Liver (tissue), 9 donors: ENCODE results near the gene SORL1. TPM values are rescaled to one million over a fixed set of nuclear protein-coding genes. Genes with fewer than 3 reads are reported as not detected.

Source experiments
- DNase-seq: peaks from one replicate; pipeline ENCODE4 v3.0.0-alpha.2; 2017; ENCODE audit warnings: low spot score
- H3K27ac ChIP-seq, 2 donors: one replicate each; pipeline ENCODE4 v1.7.0; 2013; ENCODE audit warnings: inconsistent platforms in 2 of 2, low read length in 2 of 2, control low read depth in 1 of 2, low read depth in 1 of 2, mild to moderate bottlenecking in 1 of 2
- H3K27me3 ChIP-seq, 4 donors: one replicate each; pipeline versions ENCODE4 v1.6.1 to v1.7.0; 2013; ENCODE audit warnings: low read length in 3 of 4, inconsistent platforms in 1 of 4, mild to moderate bottlenecking in 1 of 4, moderate library complexity in 1 of 4; ENCODE audit not compliant: control insufficient read depth in 4 of 4, insufficient read depth in 4 of 4
- H3K36me3 ChIP-seq, 4 donors: one replicate each; pipeline versions ENCODE4 v1.6.1 to v1.7.0; 2013; ENCODE audit warnings: low read length in 3 of 4, mild to moderate bottlenecking in 3 of 4, low read depth in 1 of 4, moderate library complexity in 1 of 4; ENCODE audit not compliant: control insufficient read depth in 4 of 4, insufficient read depth in 3 of 4
- H3K4me1 ChIP-seq, 4 donors: one replicate each; pipeline versions ENCODE4 v1.6.1 to v1.7.0; 2013; ENCODE audit warnings: low read length in 3 of 4, mild to moderate bottlenecking in 3 of 4, moderate library complexity in 1 of 4; ENCODE audit not compliant: control insufficient read depth in 4 of 4, insufficient read depth in 4 of 4
- H3K4me3 ChIP-seq, 3 donors: one replicate each; pipeline versions ENCODE4 v1.6.1 to v1.7.0; 2013; ENCODE audit warnings: low read length in 3 of 3, control low read depth in 1 of 3, low read depth in 1 of 3, mild to moderate bottlenecking in 1 of 3
- H3K9ac ChIP-seq, 2 donors: one replicate each; pipeline ENCODE4 v1.7.0; 2013; ENCODE audit warnings: low read length in 2 of 2, mild to moderate bottlenecking in 2 of 2, moderate library complexity in 2 of 2, control low read depth in 1 of 2, low read depth in 1 of 2
- H3K9me3 ChIP-seq, 4 donors: one replicate each; pipeline versions ENCODE4 v1.6.1 to v1.7.0; 2013; ENCODE audit warnings: low read length in 3 of 4; ENCODE audit not compliant: control insufficient read depth in 4 of 4
- ATF3 ChIP-seq: IDR thresholded peaks from 2 replicates; pipeline ENCODE4 v1.6.1; 2016; ENCODE audit warnings: antibody characterized with exemption
- EGR1 ChIP-seq, 2 donors: IDR thresholded peaks; 2 replicates each; pipeline ENCODE4 v1.6.1; 2016 to 2018; ENCODE audit warnings: antibody characterized with exemption in 2 of 2, low read depth in 2 of 2
- FOXA1 ChIP-seq: IDR thresholded peaks from 2 replicates; pipeline ENCODE4 v1.6.1; 2016; ENCODE audit warnings: antibody characterized with exemption
- GABPA ChIP-seq, 2 donors: IDR thresholded peaks in 1 of 2; conservative IDR thresholded peaks in 1 of 2; 2 replicates each; pipeline ENCODE4 v1.6.1; 2016; ENCODE audit warnings: antibody characterized with exemption in 2 of 2, mild to moderate bottlenecking in 1 of 2, moderate library complexity in 1 of 2
- HNF4A ChIP-seq, 2 donors: conservative IDR thresholded peaks; 2 replicates each; pipeline ENCODE4 v1.6.1; 2016; ENCODE audit warnings: antibody characterized with exemption in 2 of 2, mild to moderate bottlenecking in 2 of 2
- HNF4G ChIP-seq: IDR thresholded peaks from 2 replicates; pipeline ENCODE4 v1.6.1; 2016; ENCODE audit warnings: antibody characterized with exemption
- JUND ChIP-seq, 2 donors: IDR thresholded peaks; 2 replicates each; pipeline ENCODE4 v1.6.1; 2016; ENCODE audit warnings: antibody characterized with exemption in 2 of 2
- NR2F2 ChIP-seq: IDR thresholded peaks from 2 replicates; pipeline ENCODE4 v1.6.1; 2016; ENCODE audit warnings: antibody characterized with exemption
- SP1 ChIP-seq: IDR thresholded peaks from 2 replicates; pipeline ENCODE4 v1.6.1; 2018; ENCODE audit warnings: antibody characterized with exemption, mild to moderate bottlenecking
- TAF1 ChIP-seq: conservative IDR thresholded peaks from 2 replicates; pipeline ENCODE4 v1.6.1; 2016; ENCODE audit warnings: antibody characterized with exemption, mild to moderate bottlenecking
- WGBS: extraction: QIAGEN DNeasy Blood & Tissue Kit; methylation state at CpG from one replicate; pipeline ENCODE4 v1.1.7; 2013; 5-methylcytosine and 5-hydroxymethylcytosine counted together
- polyA plus RNA-seq, 2 donors: library from polyadenylated mRNA; stranded (reverse) in 1 of 2; unstranded in 1 of 2; fragments of 200-250 nt in 1 of 2; fragments of >200 nt in 1 of 2; fragmentation: Nextera tagmentation in 1 of 2; extraction: Ambion mirVana in 1 of 2; gene quantifications; one replicate each; pipeline versions ENCODE4 v1.2.1 to v1.2.3, GENCODE V29; 2013 to 2015
- total RNA-seq, 2 donors: library from RNA; depleted of rRNA; stranded (reverse); fragments of >200 nt; gene quantifications; one replicate each; pipeline ENCODE4 v1.2.3, GENCODE V29; 2014
- TF ChIP-seq, protein P1 (sequence below): fragments of 150-350 bp; IDR thresholded peaks from 2 replicates; pipeline ENCODE4 v1.5.1; 2017; ENCODE audit warnings: improper control_type of control experiment, low read depth, low read length; ENCODE audit not compliant: missing input control
- TF ChIP-seq, protein P2 (sequence below): IDR thresholded peaks from 2 replicates; pipeline ENCODE4 v1.6.1; 2016; ENCODE audit warnings: antibody characterized with exemption, mild to moderate bottlenecking
- TF ChIP-seq, protein P3 (sequence below): IDR thresholded peaks from 2 replicates; pipeline ENCODE4 v1.6.1; 2016; ENCODE audit warnings: antibody characterized with exemption
- donor health status: healthy.
- donor health status: healthy.
- donor health status: healthy.
- donor health status: healthy.
- donor health status: healthy.

SORL1 gene
- total and polyA plus RNA-seq, 4 donors: 14.6 to 124 (median 25.4) TPM

GRCh38 chr11:121648306-121648705 is 196.2 kb downstream of the SORL1 start (continued):
- TF ChIP-seq, protein P1, sequence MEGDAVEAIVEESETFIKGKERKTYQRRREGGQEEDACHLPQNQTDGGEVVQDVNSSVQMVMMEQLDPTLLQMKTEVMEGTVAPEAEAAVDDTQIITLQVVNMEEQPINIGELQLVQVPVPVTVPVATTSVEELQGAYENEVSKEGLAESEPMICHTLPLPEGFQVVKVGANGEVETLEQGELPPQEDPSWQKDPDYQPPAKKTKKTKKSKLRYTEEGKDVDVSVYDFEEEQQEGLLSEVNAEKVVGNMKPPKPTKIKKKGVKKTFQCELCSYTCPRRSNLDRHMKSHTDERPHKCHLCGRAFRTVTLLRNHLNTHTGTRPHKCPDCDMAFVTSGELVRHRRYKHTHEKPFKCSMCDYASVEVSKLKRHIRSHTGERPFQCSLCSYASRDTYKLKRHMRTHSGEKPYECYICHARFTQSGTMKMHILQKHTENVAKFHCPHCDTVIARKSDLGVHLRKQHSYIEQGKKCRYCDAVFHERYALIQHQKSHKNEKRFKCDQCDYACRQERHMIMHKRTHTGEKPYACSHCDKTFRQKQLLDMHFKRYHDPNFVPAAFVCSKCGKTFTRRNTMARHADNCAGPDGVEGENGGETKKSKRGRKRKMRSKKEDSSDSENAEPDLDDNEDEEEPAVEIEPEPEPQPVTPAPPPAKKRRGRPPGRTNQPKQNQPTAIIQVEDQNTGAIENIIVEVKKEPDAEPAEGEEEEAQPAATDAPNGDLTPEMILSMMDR: no peak
- no peak for TF ChIP-seq ATF3
- TF ChIP-seq FOXA1: no peak

DNA sequence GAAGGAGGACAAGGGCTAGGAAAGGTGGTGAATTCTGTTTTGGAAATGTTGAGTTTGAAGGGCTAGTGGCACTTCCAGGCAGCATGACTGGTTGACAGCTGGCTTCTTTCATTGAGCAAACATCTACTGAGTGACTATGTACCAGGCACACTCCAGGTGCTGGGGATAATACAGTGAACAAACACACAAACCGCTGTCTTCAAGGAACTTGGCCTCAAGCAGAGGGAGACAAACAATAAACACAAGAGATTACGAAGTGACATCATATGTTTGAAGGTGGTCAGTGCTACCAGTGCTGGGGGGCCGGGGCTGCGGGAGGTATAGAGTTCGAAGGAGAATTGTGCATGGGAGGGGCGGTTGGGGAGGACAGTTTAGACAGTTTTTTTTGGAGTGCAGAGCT is 197.7 kb downstream of the SORL1 start:
- WGBS: 66% methylated on average over 6 of the region's 6 CpGs

More for the DNA sequence above, 197.7 kb downstream of the SORL1 start:
- H3K27me3 ChIP-seq: no peaks in the 10 kb centered on the region
- DNase-seq: no peak
- H3K4me1 ChIP-seq: peaks cover 0 to 2% (median under 1%) of the 10 kb centered on the region in 4 donors
- H3K9me3 ChIP-seq: no peaks in the 10 kb centered on the region
- H3K9ac ChIP-seq: no peak overlapping the region
- H3K4me3 ChIP-seq: no peak overlapping the region
- TF ChIP-seq, protein P1: no peak
- TF ChIP-seq, protein P2, sequence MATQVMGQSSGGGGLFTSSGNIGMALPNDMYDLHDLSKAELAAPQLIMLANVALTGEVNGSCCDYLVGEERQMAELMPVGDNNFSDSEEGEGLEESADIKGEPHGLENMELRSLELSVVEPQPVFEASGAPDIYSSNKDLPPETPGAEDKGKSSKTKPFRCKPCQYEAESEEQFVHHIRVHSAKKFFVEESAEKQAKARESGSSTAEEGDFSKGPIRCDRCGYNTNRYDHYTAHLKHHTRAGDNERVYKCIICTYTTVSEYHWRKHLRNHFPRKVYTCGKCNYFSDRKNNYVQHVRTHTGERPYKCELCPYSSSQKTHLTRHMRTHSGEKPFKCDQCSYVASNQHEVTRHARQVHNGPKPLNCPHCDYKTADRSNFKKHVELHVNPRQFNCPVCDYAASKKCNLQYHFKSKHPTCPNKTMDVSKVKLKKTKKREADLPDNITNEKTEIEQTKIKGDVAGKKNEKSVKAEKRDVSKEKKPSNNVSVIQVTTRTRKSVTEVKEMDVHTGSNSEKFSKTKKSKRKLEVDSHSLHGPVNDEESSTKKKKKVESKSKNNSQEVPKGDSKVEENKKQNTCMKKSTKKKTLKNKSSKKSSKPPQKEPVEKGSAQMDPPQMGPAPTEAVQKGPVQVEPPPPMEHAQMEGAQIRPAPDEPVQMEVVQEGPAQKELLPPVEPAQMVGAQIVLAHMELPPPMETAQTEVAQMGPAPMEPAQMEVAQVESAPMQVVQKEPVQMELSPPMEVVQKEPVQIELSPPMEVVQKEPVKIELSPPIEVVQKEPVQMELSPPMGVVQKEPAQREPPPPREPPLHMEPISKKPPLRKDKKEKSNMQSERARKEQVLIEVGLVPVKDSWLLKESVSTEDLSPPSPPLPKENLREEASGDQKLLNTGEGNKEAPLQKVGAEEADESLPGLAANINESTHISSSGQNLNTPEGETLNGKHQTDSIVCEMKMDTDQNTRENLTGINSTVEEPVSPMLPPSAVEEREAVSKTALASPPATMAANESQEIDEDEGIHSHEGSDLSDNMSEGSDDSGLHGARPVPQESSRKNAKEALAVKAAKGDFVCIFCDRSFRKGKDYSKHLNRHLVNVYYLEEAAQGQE: no peak
- TF ChIP-seq, protein P3, sequence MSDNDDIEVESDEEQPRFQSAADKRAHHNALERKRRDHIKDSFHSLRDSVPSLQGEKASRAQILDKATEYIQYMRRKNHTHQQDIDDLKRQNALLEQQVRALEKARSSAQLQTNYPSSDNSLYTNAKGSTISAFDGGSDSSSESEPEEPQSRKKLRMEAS: no peak
- TF ChIP-seq TAF1: no peak
- TF ChIP-seq JUND (IDR thresholded peaks at IDR 0.05): no peak
- TF ChIP-seq FOXA1: no peak
- TF ChIP-seq EGR1 (IDR thresholded peaks at IDR 0.05; ENCODE audit: low read depth in 2 of 2): no peak
- no peak for TF ChIP-seq SP1
- no peak for TF ChIP-seq HNF4G
- TF ChIP-seq HNF4A (conservative IDR thresholded peaks at IDR 0.05): no peak
- no peak for TF ChIP-seq NR2F2
- no peak for TF ChIP-seq GABPA (IDR thresholded peaks at IDR 0.05 in 1 of 2, conservative IDR thresholded peaks at IDR 0.05 in 1 of 2)
- H3K27ac ChIP-seq: no peak overlapping the region
- H3K36me3 ChIP-seq: no peaks in the 10 kb centered on the region
